GM23248 (cell line): ENCODE data around the gene ARHGEF28.

ENCODE experiments used
- EZH2 ChIP-seq: fragments of 200-600 bp; sonication (generic); IDR thresholded peaks from 2 replicates; pipeline ENCODE4 v1.6.1; 2018; ENCODE audit warnings: antibody characterized with exemption, mild to moderate bottlenecking; ENCODE audit not compliant: insufficient read depth, poor library complexity, severe bottlenecking
- EZH2phosphoT487 ChIP-seq: fragments of 200-600 bp; sonication (generic); IDR thresholded peaks from 2 replicates; pipeline ENCODE4 v1.6.1; 2018; ENCODE audit warnings: antibody characterized with exemption, moderate library complexity, mild to moderate bottlenecking, low read depth; ENCODE audit not compliant: insufficient read depth

GRCh38 chr5:73670731-73671130, 44.7 kb downstream of the ARHGEF28 start:
- TF ChIP-seq EZH2 (no peak), EZH2phosphoT487 (no peak)
